Measurements from ENCODE around the gene UVRAG.
"Not testable (repeated sequence)": the region's sequence is repeated elsewhere in the genome, so short reads cannot be mapped to it uniquely, and the experiment has no call there.

UVRAG gene

DNA sequence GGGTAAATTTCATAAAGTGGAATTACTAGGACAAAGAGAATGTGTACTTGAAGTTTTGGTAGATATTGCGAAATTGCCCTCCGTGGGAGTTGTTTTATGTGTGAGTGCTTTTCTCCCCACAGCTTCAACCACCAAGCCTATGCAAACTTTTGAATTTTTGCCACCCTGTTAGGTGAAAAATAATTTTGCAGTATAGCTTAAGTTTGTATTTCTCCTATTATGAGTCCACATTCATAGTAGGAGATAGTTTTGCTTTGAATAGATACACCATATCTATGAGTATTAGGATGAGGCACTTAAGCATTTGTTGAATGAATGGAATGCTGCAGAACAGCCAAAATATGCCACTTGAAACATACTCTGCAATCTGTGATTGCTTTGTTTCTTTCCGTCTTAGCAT is 43.6 kb downstream of the UVRAG start:
- H3K27ac Mint-ChIP-seq, result no peak overlapping the region
- H3K9me3 Mint-ChIP-seq, result no peaks in the 10 kb centered on the region
- H3K27me3 Mint-ChIP-seq, result no peaks in the 10 kb centered on the region
- no peak overlapping the region for H3K4me3 Mint-ChIP-seq
- H3K36me3 Mint-ChIP-seq (ENCODE audit: low read depth), result peaks cover 48% of the 10 kb centered on the region
- H3K4me1 Mint-ChIP-seq (ENCODE audit: low read depth), result peaks cover 14% of the 10 kb centered on the region

DNA sequence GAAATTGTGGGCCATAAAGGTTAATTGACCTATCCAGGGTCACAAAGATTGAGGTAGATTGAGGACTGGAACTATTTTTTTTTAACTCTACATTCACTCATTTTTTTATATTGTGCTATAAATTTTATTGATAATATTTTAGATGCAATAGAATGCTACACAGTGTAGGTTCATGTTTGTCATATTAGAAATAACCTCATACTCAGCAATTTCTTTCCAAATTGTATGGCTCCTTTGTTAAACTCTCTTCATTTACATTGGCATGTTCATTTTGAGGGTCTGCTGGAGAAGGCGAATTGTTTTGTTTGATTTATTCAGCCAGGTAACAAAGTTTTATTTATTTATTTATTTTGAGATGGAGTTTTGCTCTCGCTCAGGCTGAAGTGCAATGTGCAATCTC is 44.6 kb downstream of the UVRAG start:
- H3K9me3 Mint-ChIP-seq, result no peaks in the 10 kb centered on the region
- H3K4me3 Mint-ChIP-seq, result no peak overlapping the region
- peaks cover 14% of the 10 kb centered on the region for H3K4me1 Mint-ChIP-seq (ENCODE audit: low read depth)
- peaks cover 45% of the 10 kb centered on the region for H3K36me3 Mint-ChIP-seq (ENCODE audit: low read depth)
- no peaks in the 10 kb centered on the region for H3K27me3 Mint-ChIP-seq
- no peak overlapping the region for H3K27ac Mint-ChIP-seq

DNA sequence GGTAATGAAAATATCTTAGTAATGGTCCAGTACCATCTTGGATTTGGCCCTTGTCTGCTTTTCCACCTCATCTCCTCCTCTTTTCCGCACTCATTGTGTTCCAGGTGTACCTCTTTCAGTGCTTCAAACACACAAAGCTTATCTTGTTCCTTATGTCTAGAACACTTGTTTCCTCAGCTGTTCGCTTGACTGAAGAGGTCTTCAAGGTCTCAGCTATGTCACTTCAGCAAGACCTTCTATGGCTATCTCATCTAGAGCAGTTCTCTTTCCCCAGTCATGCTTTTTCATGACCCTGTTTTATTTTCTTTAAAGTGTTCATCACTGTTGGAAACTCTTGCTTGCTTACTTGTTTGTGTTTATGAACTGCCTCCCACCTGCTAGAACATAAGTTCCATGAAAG is 47.4 kb downstream of the UVRAG start:
- H3K4me1 Mint-ChIP-seq (ENCODE audit: low read depth), result peaks cover 13% of the 10 kb centered on the region
- no peaks in the 10 kb centered on the region for H3K9me3 Mint-ChIP-seq
- no peak overlapping the region for H3K27ac Mint-ChIP-seq
- H3K36me3 Mint-ChIP-seq (ENCODE audit: low read depth), result peaks cover 26% of the 10 kb centered on the region
- H3K27me3 Mint-ChIP-seq, result no peaks in the 10 kb centered on the region
- H3K4me3 Mint-ChIP-seq, result no peak overlapping the region

DNA sequence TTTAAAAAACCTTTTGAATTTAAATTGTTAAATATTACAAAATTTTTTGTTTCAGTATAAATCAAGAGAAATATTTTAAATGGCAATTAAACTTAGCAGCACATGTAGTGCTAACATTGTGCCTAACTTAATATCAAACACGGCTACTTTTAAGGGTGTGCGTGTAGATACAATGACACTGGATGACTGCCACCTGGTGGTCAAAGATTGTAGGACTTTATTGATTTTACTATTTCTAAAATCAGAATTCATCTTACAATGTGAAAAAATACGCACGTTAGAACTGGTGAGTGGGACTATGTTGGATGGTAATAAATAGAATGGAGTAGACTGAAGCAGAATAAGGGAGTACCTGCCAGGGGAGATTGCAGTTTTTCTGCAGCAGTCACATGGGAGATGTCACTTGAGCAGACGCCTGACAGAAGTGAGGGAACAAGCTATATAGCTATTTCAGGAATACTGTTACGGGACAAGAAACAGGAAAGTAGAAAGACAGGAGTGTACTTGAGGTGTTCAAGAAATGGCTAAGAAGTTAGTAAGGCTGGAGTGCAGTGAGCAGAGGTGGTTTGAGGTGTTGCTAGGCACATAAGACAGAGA is 52.9 kb downstream of the UVRAG start:
- Mint-ChIP-seq H3K4me3 (no peak overlapping the region), H3K36me3 (ENCODE audit: low read depth) (peaks cover 10% of the 10 kb centered on the region), H3K4me1 (ENCODE audit: low read depth) (peaks cover 24% of the 10 kb centered on the region), H3K27me3 (no peaks in the 10 kb centered on the region), H3K27ac (no peak overlapping the region), H3K9me3 (no peaks in the 10 kb centered on the region)

DNA sequence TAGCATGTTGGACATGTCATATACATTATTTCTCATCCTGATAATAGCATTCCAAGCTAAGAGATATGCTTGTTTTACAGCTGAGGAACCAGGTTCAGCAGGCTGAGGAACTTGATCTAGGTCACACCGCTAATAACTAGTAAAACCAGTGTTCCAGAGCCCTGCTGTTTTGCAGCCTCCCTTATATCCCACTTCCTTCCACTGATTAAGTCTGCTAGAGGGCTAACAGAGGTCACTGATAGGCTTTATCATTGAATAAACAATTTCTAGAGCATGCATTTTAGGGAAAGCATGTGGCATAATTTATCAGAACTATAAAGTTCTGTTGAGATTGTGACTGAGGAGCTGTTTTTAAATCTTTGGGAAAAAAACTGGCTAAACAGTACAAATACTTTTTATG is 54.0 kb downstream of the UVRAG start:
- Mint-ChIP-seq H3K27me3 (no peaks in the 10 kb centered on the region), H3K27ac (no peak overlapping the region), H3K9me3 (no peaks in the 10 kb centered on the region), H3K4me3 (no peak overlapping the region), H3K4me1 (ENCODE audit: low read depth) (peaks cover 35% of the 10 kb centered on the region), H3K36me3 (ENCODE audit: low read depth) (peaks cover 4% of the 10 kb centered on the region)

DNA sequence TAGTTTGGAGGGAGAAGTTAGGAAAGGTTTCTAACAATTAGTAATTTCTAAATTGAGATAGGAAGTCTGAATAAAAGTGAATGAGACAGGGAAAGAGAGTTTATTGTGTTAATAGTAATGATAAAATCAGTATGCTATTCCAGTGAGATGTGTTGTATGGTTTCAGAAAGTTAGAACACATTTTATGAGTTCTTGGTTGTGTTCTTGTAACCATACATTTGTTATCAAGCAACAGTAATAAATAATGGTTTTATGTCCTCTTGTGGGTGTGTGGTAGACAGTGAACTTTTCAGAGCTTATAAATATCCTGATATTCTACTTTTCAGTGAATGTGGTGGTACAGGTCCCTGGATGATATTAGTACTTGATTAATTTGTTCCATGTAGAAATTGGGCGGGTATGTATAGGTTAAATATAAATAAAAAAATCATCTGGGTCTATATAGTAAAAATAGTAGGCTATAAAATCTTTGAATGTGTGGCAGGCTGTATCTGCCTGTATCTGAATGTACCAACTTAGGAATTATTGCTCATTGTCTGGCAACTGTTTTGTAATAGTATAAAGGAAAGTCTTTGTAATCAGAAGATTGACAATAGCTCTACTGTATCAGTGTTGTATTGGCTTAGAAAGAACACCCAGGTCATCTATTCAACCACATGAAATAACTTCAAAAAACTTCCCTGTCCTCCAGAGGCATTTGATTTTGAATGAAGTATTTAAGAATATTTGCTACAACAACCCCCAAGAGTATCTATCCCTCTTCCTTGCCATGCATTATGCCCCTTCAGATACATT is 54.8 kb downstream of the UVRAG start:
- no peaks in the 10 kb centered on the region for H3K27me3 Mint-ChIP-seq
- H3K27ac Mint-ChIP-seq, result no peak overlapping the region
- H3K4me3 Mint-ChIP-seq, result no peak overlapping the region
- H3K4me1 Mint-ChIP-seq (ENCODE audit: low read depth), result peaks cover 41% of the 10 kb centered on the region
- H3K9me3 Mint-ChIP-seq, result no peaks in the 10 kb centered on the region
- H3K36me3 Mint-ChIP-seq (ENCODE audit: low read depth), result peaks cover 4% of the 10 kb centered on the region

DNA sequence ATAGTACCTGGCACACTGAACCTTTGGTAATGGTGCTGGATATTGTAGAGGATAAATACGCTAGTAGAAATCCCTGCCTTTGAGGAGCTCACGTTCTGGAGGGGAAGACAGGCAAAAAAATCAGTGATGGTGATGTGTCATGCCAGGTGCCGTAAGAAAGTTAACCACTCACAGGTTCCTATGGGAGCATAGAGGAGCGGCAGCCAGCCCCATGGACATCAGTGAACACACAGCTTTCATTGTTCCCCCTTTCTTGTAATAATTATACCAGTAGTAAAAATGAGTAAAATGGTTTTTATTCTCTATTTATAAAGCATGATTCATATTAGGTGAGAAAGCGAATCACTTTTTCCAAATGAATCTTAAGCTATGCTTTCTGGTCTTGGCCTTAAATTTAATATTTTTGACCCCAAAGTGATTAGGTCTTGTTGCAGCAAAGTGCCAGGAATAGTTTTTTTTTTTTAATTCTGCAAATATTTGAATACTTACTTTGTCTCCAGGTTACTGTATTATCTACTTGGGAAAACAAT is 57.9 kb downstream of the UVRAG start:
- no peaks in the 10 kb centered on the region for H3K9me3 Mint-ChIP-seq
- peak overlapping the region; percentile 85 for H3K27ac Mint-ChIP-seq
- H3K4me3 Mint-ChIP-seq, result peak overlapping the region; percentile 32

DNA sequence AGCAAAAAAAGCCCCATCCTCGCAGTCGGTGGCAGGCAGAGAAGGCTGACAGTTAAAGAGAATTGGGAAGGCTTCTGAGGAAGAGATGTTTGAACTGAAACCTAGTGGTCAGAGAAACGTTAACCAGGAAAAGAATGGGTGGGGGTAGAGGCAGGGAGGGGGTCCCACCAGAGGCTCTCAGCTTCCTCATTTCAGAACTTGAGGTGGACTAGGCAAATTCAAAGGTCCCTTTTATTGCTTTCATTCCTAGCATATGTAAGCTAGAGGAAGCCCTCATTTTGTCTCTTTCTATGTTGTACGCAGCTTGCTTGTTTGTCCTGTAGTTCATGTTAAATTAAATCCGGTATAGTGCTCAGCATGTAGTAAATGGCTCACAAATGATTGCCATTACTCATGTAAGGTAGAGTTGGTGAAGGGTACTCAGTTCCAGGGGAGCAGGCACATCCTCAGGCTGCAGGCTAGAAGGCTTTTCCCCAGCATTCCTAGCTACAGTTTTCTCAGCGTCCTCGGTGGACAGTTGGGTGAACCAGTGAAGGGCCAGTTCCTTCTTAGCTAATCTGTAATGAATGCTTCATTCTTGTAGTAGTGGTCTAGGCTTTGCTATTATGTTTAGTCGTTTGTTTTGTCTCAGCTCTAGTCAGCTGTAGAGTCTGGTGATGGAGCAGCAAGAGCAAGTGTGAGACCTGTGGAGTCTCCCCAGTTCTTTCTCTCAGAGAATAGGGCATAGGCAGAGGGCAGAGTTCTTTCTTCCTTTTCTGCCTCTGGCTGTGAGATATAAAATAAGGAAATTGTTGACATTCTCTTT is 58.6 kb downstream of the UVRAG start:
- H3K4me3 Mint-ChIP-seq, result peak overlapping the region; percentile 50
- H3K4me1 Mint-ChIP-seq (ENCODE audit: low read depth), result peaks cover 36% of the 10 kb centered on the region
- no peaks in the 10 kb centered on the region for H3K27me3 Mint-ChIP-seq
- H3K36me3 Mint-ChIP-seq (ENCODE audit: low read depth), result peaks cover 4% of the 10 kb centered on the region
- peak overlapping the region; percentile 85 for H3K27ac Mint-ChIP-seq
- H3K9me3 Mint-ChIP-seq, result no peaks in the 10 kb centered on the region

More for the DNA sequence above, 57.9 kb downstream of the UVRAG start:
- H3K36me3 Mint-ChIP-seq (ENCODE audit: low read depth), result peaks cover 4% of the 10 kb centered on the region
- peaks cover 37% of the 10 kb centered on the region for H3K4me1 Mint-ChIP-seq (ENCODE audit: low read depth)
- no peaks in the 10 kb centered on the region for H3K27me3 Mint-ChIP-seq

DNA sequence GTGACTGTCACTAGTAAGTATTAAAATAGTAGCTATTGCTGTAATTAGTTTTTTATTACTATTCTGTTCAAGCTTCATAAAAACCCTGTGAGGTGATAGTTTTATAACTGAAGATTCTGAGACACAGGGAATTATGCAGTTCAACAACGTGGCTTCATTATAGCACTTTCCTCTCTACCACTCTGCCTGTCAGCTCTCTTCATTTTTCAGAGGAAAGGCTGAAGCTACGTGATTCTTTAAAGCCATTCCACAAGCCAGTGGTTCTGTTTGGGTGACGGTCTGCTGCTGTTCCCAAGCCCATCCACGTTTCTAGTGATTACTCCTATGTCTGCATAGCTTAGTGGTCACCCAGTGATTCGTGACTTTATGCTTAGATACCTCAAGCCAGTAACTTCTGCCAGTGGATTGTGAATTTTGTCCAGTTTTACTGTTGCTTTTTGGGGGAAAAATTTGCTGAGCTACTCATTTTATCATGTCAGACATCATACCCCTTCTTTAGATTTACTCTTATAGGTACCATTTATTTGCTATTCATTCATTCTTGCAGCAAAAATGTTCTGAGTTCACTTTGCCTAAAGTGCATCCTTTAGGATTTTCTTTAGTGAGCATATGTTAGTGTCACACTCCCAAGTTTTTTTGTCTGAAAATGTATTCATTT is 59.8 kb downstream of the UVRAG start:
- H3K27ac Mint-ChIP-seq, result no peak overlapping the region
- H3K4me3 Mint-ChIP-seq, result no peak overlapping the region
- peaks cover 36% of the 10 kb centered on the region for H3K4me1 Mint-ChIP-seq (ENCODE audit: low read depth)
- no peaks in the 10 kb centered on the region for H3K9me3 Mint-ChIP-seq
- H3K36me3 Mint-ChIP-seq (ENCODE audit: low read depth), result peaks cover 12% of the 10 kb centered on the region
- H3K27me3 Mint-ChIP-seq, result no peaks in the 10 kb centered on the region

DNA sequence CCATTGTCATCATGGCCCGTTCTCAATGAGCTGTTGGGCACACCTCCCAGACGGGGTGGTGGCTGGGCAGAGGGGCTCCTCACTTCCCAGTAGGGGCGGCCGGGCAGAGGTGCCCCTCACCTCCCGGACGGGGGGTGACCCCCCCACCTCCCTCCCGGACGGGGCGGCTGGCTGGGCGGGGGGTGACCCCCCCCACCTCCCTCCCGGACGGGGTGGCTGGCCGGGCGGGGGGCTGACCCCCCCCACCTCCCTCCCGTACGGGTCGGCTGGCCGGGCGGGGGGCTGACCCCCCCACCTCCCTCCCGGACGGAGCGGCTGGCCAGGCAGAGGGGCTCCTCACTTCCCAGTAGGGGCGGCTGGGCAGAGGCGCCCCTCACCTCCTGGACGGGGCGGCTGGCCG is 62.3 kb downstream of the UVRAG start:
- H3K4me1 Mint-ChIP-seq (ENCODE audit: low read depth), result peaks cover 28% of the 10 kb centered on the region
- H3K4me3 Mint-ChIP-seq, H3K27me3 Mint-ChIP-seq, H3K9me3 Mint-ChIP-seq, H3K27ac Mint-ChIP-seq: not testable (repeated sequence)
- peaks cover 22% of the 10 kb centered on the region for H3K36me3 Mint-ChIP-seq (ENCODE audit: low read depth)

DNA sequence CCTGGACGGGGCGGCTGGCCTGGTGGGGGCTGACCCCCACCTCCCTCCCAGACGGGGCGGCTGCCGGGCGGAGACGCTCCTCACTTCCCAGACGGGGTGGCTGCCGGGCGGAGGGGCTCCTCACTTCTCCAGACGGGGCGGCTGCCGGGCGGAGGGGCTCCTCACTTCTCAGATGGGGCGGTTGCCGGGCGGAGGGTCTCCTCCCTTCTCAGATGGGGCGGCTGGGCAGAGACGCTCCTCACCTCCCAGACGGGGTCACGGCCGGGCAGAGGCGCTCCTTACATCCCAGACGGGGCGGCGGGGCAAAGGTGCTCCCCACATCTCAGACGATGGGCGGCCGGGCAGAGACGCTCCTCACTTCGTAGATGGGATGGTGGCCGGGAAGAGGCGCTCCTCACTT is 62.9 kb downstream of the UVRAG start:
- Mint-ChIP-seq H3K4me1 (ENCODE audit: low read depth) (peaks cover 22% of the 10 kb centered on the region), H3K36me3 (ENCODE audit: low read depth) (peaks cover 22% of the 10 kb centered on the region)
- H3K27me3 Mint-ChIP-seq, H3K27ac Mint-ChIP-seq, H3K9me3 Mint-ChIP-seq, H3K4me3 Mint-ChIP-seq: not testable (repeated sequence)

DNA sequence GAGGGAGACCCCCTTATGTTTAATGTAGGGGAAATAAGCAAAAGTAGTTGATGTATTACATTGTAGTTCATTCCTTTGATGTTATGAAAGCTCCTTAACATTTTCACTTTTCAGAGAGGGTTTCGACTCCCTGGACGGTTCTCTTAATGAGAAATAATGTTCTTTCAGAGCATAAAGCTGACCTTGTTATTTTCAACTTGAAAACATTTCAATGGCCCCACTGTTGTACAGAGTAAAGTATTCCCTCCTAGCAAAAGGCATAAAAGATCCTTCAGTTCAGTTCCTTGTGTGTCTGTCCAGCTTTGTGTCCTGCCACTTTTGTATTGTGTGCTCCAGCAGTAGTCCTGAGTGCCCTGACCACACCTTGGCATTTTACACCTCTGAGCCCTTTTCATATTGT is 63.9 kb downstream of the UVRAG start:
- H3K27ac Mint-ChIP-seq, result no peak overlapping the region
- no peaks in the 10 kb centered on the region for H3K27me3 Mint-ChIP-seq
- H3K36me3 Mint-ChIP-seq (ENCODE audit: low read depth), result peaks cover 22% of the 10 kb centered on the region
- peaks cover 14% of the 10 kb centered on the region for H3K4me1 Mint-ChIP-seq (ENCODE audit: low read depth)
- H3K4me3 Mint-ChIP-seq, result no peak overlapping the region
- H3K9me3 Mint-ChIP-seq, result no peaks in the 10 kb centered on the region

DNA sequence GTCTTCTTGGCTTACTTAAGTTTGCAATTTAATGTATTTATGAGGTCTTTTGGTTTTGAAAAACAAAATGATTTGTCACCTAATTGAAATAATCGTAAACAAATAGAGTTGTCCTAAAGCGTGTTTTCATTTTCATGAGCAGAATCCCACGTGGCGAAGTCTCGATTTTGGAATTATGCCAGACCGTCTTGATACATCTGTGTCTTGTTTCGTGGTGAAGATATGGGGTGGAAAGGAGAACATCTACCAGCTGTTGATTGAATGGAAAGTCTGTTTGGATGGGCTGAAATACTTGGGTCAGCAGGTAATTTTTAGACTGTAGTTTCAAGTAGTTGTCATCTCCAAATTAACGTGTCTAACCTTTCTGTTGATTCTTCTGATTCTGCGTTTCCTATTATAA is 64.7 kb downstream of the UVRAG start:
- Mint-ChIP-seq H3K27me3 (no peaks in the 10 kb centered on the region), H3K36me3 (ENCODE audit: low read depth) (peaks cover 26% of the 10 kb centered on the region), H3K4me1 (ENCODE audit: low read depth) (peaks cover 12% of the 10 kb centered on the region), H3K27ac (no peak overlapping the region), H3K9me3 (no peaks in the 10 kb centered on the region), H3K4me3 (no peak overlapping the region)

DNA sequence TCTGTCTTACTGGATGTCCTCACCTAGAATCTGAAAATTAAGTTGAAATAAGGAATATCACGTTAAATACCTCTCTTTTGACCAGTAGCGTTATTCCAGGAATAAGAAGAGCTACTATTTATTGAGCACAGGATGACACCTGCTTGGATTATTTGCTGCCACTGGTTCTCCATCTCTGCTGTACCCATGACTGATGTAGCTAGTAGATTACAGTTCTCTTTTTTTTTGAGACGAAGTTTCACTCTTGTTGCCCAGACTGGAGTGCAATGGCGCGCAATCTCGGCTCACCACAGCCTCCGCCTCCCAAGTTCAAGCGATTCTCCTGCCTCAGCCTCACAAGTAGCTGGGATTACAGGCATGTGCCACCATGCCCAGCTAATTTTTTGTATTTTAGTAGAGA is 65.3 kb downstream of the UVRAG start:
- H3K4me1 Mint-ChIP-seq (ENCODE audit: low read depth); H3K27ac Mint-ChIP-seq; H3K9me3 Mint-ChIP-seq; H3K4me3 Mint-ChIP-seq; H3K27me3 Mint-ChIP-seq: not testable (repeated sequence)
- H3K36me3 Mint-ChIP-seq (ENCODE audit: low read depth), result peaks cover 30% of the 10 kb centered on the region

DNA sequence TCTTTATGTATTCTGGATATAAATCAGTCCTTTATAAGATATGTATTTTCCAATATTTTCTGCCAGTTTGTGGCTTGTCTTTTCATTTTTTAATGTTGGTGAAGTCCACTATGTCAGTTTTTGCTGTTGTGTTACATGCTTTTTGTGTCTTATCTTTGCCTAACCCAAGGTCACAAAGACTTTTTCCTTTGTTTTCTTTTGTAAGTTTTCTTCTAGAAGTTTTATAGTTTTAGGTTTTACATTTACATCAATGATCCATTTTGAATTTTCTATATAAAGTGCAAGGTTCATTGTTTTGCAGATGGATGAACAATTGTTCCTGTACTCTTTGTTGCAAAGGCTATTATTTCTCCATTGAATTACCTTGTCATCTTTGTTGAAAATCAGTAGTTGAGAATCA is 69.3 kb downstream of the UVRAG start:
- Mint-ChIP-seq H3K9me3 (no peaks in the 10 kb centered on the region), H3K27ac (peak overlapping the region; percentile 70), H3K36me3 (ENCODE audit: low read depth) (peaks cover 38% of the 10 kb centered on the region), H3K4me3 (no peak overlapping the region), H3K4me1 (ENCODE audit: low read depth) (peaks cover 9% of the 10 kb centered on the region), H3K27me3 (no peaks in the 10 kb centered on the region)
